ENCODE data around the gene RPEL1.

Gene RPEL1

DNA sequence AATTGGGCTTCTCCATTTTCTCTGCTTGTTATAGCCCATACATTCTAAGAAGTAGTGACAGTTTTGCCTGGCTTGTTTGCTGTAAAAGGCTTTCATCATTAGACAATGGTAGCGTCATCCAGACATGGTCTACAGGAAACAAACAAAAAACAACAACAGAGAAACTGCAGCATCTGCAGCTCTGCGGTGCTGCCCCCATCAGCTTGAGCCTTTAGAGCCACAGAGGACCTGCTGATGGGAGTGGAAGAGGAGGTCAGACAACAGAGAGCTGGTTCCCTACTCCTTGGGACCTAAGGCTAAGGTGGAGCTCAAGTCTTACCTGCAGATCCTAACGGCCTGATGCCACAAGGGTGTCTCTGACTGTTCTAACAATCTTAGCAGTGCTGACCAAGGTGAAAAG is 34.3 kb downstream of the RPEL1 start:
- no peak for DNase-seq (ENCODE audit: low read depth)

DNA sequence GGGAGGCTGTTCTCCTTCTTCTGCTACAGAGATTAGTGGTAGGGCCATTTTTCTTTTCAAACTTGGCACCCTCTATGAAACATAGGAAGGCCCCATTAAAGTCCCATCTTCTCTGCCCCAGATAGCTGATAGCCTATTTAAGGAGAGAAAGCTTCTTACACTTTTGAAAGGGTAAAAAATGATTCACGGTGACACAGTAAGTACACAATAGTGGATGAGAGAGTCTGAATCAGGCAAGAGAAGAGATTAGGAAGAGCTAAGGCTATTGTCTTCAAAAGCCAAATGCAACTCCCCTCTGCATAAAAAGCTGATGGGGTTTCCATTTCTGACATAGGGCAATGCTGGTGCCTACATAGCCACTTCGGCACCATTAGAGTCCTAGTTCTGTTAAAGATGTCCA is 34.8 kb downstream of the RPEL1 start:
- DNase-seq (ENCODE audit: low read depth), result no peak

DNA sequence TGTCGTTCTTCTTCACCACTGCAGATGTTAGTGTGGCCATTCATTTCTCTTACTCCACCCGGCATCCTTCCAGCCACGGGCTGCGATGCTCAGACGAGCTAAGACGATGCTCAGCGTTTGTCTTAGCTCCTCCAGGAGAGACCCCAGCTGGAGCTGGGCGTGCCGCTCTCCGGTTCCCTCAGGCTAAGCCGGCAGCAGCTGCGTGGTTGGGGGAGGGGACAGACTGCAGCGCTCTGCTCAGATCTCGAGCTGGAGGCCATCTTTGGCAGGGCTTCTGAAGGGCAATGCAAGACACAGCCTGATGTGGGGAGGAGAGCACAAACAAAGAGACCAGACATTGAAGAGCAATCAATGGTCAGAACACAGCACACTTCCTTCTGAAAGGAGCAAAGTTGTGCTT is 36.1 kb downstream of the RPEL1 start:
- no peak for DNase-seq (ENCODE audit: low read depth)

DNA sequence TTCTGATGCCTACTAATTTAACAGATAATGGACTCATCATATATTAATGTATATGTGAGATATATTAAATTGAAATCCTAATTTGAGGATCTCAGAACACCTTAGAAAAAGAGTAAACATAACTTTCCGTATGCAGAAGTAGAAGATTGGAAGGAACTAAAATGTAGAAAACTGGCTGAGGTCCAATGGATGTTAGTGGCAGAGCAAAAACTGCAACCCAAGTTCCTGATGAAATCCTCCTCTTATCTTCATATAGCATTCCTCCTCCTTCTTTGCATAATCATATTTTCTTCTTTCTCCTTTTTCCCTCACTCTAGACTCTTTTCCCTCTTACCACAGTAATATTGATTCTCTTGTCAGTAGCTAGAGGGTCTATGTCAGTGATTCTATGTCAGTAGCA is 37.3 kb downstream of the RPEL1 start:
- no peak for DNase-seq (ENCODE audit: low read depth)

DNA sequence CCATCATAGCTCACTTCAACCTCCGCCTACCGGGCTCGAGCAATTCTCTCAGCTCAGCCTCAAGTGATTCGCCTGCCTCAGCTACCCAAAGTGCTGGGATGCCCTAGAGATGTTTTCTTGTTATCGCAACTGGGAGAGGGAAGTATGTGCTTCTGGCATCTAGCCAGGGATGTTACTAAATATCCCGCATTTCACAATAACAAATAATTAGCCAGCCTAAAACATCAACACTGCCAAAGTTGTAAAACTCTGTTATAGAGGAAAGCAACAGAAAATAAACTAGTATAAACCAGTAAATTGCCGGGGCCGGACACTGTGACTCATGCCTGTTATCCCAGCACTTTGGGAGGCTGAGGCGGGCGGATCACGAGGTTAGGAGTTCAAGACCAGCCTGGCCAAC is 38.5 kb downstream of the RPEL1 start:
- DNase-seq (ENCODE audit: low read depth), result peak; percentile 77

DNA sequence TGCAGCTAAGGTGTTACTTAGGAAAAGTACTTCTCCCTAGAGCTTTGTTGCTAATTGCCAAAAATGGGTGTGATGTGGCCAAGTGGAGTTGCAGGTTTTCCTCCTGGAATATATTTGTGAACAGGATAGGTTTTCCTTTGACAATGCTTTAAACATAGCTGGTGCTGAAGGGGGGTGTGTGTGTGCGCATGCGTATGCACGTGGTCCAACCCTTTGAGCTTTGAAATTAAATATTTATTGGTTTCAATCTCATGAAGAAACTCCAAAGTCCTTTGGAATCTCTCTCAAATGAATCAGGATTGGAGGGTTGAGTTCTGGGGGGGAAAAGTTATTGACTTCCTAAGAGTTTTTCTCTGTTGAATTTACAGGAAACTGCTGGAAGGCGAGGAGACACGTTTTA is 42.3 kb downstream of the RPEL1 start:
- DNase-seq (ENCODE audit: low read depth), result no peak

DNA sequence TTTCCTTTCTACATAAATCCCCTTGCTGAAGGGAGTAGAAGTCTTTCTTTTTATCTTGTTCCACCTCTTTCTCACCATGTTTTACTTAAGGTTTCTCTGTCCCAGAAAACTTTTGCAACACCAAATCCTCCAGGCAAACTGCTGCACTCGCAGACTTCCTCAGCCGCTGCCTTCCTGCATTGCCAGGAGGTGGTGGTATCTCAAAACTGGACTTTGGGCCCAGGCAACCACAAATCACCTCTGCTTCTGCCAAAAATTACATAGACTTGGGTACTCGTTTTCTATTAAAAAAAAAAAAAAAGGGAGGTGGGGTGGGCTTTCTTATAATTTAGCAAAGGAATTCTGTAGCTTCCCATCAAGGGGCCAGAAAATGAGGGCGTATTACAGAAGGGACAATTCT is 45.9 kb downstream of the RPEL1 start:
- no peak for DNase-seq (ENCODE audit: low read depth)

DNA sequence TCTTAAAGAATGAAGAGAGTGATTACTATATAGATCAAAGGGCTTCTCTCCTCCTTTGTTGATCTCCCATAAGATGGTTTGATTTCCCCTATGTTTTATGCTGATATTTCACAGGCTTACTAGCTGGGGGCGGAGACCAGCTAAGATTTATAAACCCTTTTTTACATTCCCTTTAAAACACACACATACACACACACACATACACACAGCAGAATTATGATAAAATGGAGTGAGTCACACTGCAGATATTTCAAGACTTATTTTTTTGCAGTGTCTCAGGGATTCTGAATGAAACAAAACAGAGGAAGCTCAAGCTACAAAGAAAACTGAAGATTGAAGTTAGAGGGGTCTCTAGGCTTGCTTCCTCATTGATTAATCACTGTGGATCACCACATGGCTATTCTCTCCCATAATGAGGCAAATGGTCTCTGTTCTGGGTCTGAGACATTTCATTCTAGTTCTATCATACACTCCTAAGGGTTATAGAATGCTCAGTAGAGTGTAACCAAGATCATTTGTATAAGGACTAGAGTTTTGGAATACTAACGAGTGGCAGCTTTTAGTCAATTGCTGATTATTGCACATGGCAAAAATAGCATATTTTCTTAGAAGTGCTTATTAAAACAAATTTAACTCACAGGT is 49.8 kb downstream of the RPEL1 start:
- DNase-seq (ENCODE audit: low read depth), result peak; percentile 37

Measured in GM04504 (cell line).